ENCODE data around the gene AGBL1. TPM values are rescaled to one million over a fixed set of nuclear protein-coding genes. Genes with fewer than 3 reads are reported as not detected.
A peak's percentile ranks its signal among the peaks of the same experiment; 100 is the strongest.

The AGBL1 gene
- total RNA-seq, 6 experiments from 2014 or later = not detected

DNA sequence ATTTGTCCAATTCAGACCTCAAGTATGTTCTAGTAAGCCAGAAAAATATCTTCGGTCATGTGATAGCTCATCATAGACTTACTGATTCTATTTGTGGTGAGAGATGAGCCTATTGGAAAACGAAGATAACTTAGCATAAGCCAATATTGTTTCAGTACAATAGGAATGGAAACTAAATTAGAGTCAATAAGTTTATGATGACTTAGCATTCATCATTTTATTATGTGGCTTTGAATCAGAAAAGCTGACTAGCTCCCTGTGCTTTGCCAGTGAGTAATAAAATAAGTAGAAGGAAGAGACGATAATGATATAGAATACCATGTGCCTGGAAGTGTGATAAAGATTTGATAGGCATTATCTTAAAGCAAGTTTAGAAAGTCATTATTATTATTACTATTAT lies 605.6 kb downstream of the AGBL1 start:
- Histone ChIP-seq H3K4me1 (no peaks in the 10 kb centered on the region), H3K36me3 (no peaks in the 10 kb centered on the region), H3K4me3 (no peak overlapping the region), H3K27ac (no peak overlapping the region), H3K27me3 (peaks cover 0 to 4% of the 10 kb centered on the region in 2 donors), H3K9me3 (no peaks in the 10 kb centered on the region)
- DNase-seq (no peak), ATAC-seq (no peak)
- intact Hi-C loops (cut with DNase I) = no loop called here
- no peak for TF ChIP-seq POLR2A (IDR thresholded peaks at IDR 0.05)
- TF ChIP-seq, protein P1, sequence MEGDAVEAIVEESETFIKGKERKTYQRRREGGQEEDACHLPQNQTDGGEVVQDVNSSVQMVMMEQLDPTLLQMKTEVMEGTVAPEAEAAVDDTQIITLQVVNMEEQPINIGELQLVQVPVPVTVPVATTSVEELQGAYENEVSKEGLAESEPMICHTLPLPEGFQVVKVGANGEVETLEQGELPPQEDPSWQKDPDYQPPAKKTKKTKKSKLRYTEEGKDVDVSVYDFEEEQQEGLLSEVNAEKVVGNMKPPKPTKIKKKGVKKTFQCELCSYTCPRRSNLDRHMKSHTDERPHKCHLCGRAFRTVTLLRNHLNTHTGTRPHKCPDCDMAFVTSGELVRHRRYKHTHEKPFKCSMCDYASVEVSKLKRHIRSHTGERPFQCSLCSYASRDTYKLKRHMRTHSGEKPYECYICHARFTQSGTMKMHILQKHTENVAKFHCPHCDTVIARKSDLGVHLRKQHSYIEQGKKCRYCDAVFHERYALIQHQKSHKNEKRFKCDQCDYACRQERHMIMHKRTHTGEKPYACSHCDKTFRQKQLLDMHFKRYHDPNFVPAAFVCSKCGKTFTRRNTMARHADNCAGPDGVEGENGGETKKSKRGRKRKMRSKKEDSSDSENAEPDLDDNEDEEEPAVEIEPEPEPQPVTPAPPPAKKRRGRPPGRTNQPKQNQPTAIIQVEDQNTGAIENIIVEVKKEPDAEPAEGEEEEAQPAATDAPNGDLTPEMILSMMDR (IDR thresholded peaks at IDR 0.05) = no peak
- WGBS (ENCODE audit: insufficient coverage, low coverage, low lambda C conversion rate, missing lambda C conversion rate) = 52% methylated on average over 3 of the region's 3 CpGs

DNA sequence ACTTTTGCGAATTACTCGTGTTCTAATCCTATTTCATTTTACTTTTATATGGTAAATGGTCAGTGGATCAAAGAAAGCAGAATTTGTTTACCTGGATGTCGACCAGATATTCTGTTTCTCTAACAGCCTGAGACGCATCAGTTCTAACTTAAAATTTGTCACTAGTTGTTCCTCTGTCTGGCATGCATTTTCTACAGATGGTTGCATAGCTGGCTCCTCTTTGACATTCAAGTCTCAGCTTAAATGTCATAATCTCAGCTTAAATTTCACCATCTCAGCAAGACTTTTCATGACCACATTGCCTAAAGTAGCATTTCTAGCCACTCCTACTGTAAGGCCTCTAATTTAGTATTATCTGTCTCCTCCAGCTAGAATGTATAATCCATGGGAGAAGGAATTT lies 609.3 kb downstream of the AGBL1 start:
- ATAC-seq = no peak
- no peaks in the 10 kb centered on the region for H3K9me3 ChIP-seq
- H3K4me3 ChIP-seq = no peak overlapping the region
- H3K4me1 ChIP-seq = no peaks in the 10 kb centered on the region
- H3K27me3 ChIP-seq = no peaks in the 10 kb centered on the region
- H3K36me3 ChIP-seq = no peaks in the 10 kb centered on the region
- TF ChIP-seq POLR2A (IDR thresholded peaks at IDR 0.05) = no peak
- TF ChIP-seq, protein P1 (IDR thresholded peaks at IDR 0.05) = no peak
- intact Hi-C loops (cut with DNase I) = no loop called here
- DNase-seq = no peak
- WGBS (ENCODE audit: insufficient coverage, low coverage, low lambda C conversion rate, missing lambda C conversion rate) = 52% methylated on average over 4 of the region's 4 CpGs
- no peak overlapping the region for H3K27ac ChIP-seq

DNA sequence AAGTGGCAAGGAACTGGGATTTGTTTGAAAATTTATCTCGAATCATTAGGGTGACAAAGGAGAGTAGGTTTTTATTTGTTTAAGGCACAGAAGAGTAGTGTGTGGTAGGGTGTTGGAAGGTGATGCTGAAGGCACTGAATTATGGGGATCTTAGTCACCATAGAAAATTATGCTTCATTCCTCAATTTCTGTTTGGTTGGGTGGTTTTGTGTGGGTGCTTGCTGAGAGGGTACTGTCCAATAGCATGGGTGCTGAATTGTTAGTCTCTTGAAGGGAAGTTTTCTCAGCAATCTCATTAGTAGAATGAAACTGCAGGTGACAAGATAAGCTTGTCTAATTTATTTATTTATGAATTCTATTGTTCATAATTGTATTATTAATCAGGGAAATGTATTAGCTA lies 610.9 kb downstream of the AGBL1 start:
- Histone ChIP-seq H3K4me3 (no peak overlapping the region), H3K27me3 (no peaks in the 10 kb centered on the region), H3K4me1 (no peaks in the 10 kb centered on the region), H3K9me3 (no peaks in the 10 kb centered on the region), H3K27ac (no peak overlapping the region), H3K36me3 (no peaks in the 10 kb centered on the region)
- no peak for ATAC-seq
- no peak for DNase-seq
- intact Hi-C loops (cut with DNase I) = no loop called here
- TF ChIP-seq, protein P1 (IDR thresholded peaks at IDR 0.05) = no peak
- no peak for TF ChIP-seq POLR2A (IDR thresholded peaks at IDR 0.05)
- WGBS (ENCODE audit: insufficient coverage, low coverage, low lambda C conversion rate, missing lambda C conversion rate) = 44% methylated on average over 1 of the region's 1 CpG

DNA sequence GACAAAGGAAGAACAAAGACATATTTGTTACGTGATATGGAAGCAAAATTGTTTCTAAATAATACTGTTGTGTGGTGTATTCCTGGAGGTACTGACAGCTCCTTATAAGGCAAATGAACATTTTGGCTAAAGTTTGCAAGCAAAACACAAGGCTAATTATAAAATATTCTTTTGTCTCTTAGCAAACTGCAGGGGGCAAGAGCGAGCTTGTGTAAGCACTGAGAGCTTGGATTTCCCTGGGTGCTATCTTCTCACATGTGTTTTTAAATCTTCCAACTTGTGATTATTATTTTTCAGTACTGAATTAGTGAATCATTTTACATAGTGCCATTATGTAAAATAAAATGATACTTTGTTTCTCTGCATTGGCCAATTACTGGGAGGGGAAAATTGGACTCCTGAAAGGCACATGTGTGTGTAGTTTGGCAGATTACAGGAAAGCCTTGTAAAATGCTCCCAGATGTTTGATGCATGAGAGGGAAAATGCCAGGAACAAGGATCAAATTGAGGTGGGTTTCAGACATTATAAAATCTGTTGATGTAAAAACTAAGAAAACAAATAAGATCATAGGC lies 611.5 kb downstream of the AGBL1 start:
- H3K9me3 ChIP-seq = no peaks in the 10 kb centered on the region
- no peak overlapping the region for H3K4me3 ChIP-seq
- intact Hi-C loops (cut with DNase I) = no loop called here
- DNase-seq (no peak), ATAC-seq (no peak)
- no peaks in the 10 kb centered on the region for H3K27me3 ChIP-seq
- no peaks in the 10 kb centered on the region for H3K4me1 ChIP-seq
- no peaks in the 10 kb centered on the region for H3K36me3 ChIP-seq
- TF ChIP-seq, protein P1 (IDR thresholded peaks at IDR 0.05) = peak in 1 of 4 donors; percentile 23
- TF ChIP-seq POLR2A (IDR thresholded peaks at IDR 0.05) = no peak
- WGBS (ENCODE audit: insufficient coverage, low coverage, low lambda C conversion rate, missing lambda C conversion rate) = 21% methylated on average over 2 of the region's 2 CpGs
- no peak overlapping the region for H3K27ac ChIP-seq

Measured in right lobe of liver (tissue), 6 donors.